Erythroblast (primary cell): ENCODE measurements around the gene CES3.

Experiments
- GATA1 ChIP-seq: IDR thresholded peaks from 2 replicates; pipeline ENCODE4 v1.6.1; 2011; ENCODE audit warnings: low read depth, mild to moderate bottlenecking, control low read depth, low read length, moderate library complexity
- POLR2A ChIP-seq: IDR thresholded peaks from 2 replicates; pipeline ENCODE4 v1.6.1; 2011; ENCODE audit warnings: mild to moderate bottlenecking, low read length

GRCh38 chr16:66930189-66930588 lies 30.9 kb upstream of the CES3 start:
- TF ChIP-seq POLR2A (peak; percentile 38), GATA1 (no peak)
